H1 (cell line): ENCODE measurements around the gene BABAM2. TPM values are rescaled to one million over a fixed set of nuclear protein-coding genes. Genes with fewer than 3 reads are reported as not detected.

Source experiments
- CBX8 ChIP-seq: fragments of 300-800, 300-1000 bp; sonication (generic); IDR thresholded peaks from 2 replicates; pipeline ENCODE4 v1.7.1; 2016; ENCODE audit warnings: low read depth, low read length, borderline replicate concordance
- polyA plus RNA-seq, 7 experiments: library from polyadenylated mRNA; depleted of rRNA in 3 of 7; stranded (reverse) in 5 of 7; unstranded in 2 of 7; fragments of >200 nt in 5 of 7; fragments of 200-250 nt in 2 of 7; gene quantifications; 1 replicate in 5 of 7; 2 replicates in 1 of 7; 4 replicates in 1 of 7; pipeline versions ENCODE4 v1.2.1 to v1.2.3, GENCODE V29; 2011 to 2013; ENCODE audit warnings: missing spikeins in 2 of 7, mixed read lengths in 2 of 7
- total RNA-seq: library from RNA; stranded (reverse); fragmentation: NEBNext Ultra II Directional; extraction: Animal tissue kit (Norgen Biotek cat#: 25700); gene quantifications from 2 replicates; pipeline ENCODE4 v1.2.1, GENCODE V29; 2021

The BABAM2 gene
- total and polyA plus RNA-seq, 2 of the 8 experiments (the other 6 are each of a cell fraction or from before 2014, with no cell fraction given) = 15.8 to 20.9 TPM

GRCh38 chr2:28327581-28327955 lies 437.0 kb downstream of the BABAM2 start (continued):
- TF ChIP-seq CBX8 = no peak
- TF ChIP-seq, all 59 proteins: peak for 0
